Measurements from ENCODE around the gene HAP1.

DNA sequence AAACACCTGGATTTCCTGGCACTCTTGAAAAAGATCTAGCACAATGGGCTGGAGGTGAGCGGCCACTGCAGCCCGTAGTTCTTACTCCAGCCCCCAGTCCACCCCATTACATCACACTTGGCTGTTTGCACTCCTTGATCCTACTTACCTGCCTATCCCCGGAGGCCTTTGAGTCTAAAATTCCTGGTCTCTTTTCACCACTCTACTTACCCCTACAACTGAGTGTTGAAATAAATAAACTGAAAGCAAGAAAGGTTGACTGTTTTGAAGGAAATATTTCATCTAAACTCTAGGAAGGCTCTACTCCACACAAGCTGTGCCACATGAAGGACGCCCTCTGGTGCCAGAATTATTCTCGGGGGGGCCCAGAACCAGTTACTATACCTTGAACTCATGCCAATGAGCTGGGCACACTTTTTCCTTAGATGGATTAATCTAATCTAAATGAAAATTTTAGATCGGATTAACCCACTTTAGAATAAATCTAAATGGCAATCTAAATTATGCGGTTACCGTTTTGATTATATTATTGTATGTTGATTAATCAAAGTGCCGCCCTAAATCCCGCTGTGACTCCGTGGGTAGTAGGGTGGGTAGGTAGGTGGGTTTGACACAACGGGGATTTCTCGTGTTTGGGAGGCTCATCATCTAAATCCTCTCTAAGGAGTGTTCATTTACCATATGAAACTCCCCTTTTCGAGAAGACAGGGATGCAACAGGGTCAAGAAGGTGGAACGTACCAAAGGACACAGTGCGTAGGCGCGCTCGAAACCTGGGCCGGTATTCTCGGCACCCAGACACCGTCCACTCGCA, 46.4 kb downstream of the HAP1 start:
- TF ChIP-seq, protein P1, sequence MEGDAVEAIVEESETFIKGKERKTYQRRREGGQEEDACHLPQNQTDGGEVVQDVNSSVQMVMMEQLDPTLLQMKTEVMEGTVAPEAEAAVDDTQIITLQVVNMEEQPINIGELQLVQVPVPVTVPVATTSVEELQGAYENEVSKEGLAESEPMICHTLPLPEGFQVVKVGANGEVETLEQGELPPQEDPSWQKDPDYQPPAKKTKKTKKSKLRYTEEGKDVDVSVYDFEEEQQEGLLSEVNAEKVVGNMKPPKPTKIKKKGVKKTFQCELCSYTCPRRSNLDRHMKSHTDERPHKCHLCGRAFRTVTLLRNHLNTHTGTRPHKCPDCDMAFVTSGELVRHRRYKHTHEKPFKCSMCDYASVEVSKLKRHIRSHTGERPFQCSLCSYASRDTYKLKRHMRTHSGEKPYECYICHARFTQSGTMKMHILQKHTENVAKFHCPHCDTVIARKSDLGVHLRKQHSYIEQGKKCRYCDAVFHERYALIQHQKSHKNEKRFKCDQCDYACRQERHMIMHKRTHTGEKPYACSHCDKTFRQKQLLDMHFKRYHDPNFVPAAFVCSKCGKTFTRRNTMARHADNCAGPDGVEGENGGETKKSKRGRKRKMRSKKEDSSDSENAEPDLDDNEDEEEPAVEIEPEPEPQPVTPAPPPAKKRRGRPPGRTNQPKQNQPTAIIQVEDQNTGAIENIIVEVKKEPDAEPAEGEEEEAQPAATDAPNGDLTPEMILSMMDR (conservative IDR thresholded peaks at IDR 0.05 in 1 of 2, IDR thresholded peaks at IDR 0.05 in 1 of 2; ENCODE audit: low read depth in 1 of 2, low read length in 2 of 2) = peak in 1 of 2 donors; percentile 19
- TF ChIP-seq EZH2 (IDR thresholded peaks at IDR 0.05; ENCODE audit: low read length, missing control alignments) = no peak

Data from fibroblast of lung (primary cell).